ENCODE data around the gene ZNF467. TPM values are rescaled to one million over a fixed set of nuclear protein-coding genes. Genes with fewer than 3 reads are reported as not detected.

ZNF467 gene
- total RNA-seq, 2 donors from 2014 or later = 7.9 to 10.4 TPM

- no peak for ATAC-seq
- no peak for DNase-seq
- intact Hi-C loops (cut with DNase I) = no loop called here
These were observed 38.7 kb downstream of the ZNF467 start for GRCh38 chr7:149734791-149735075.

GRCh38 chr7:149733924-149734790 lies 39.2 kb downstream of the ZNF467 start:
- ATAC-seq = no peak

GRCh38 chr7:149733131-149733923 lies 40.1 kb downstream of the ZNF467 start:
- intact Hi-C loops (cut with DNase I) = no loop called here
- DNase-seq (no peak), ATAC-seq (no peak)

More at GRCh38 chr7:149733924-149734790, 39.2 kb downstream of the ZNF467 start:
- intact Hi-C loops (cut with DNase I) = no loop called here
- DNase-seq = no peak

GRCh38 chr7:149732611-149733010 lies 40.8 kb downstream of the ZNF467 start:
- ATAC-seq = no peak
- intact Hi-C loops (cut with DNase I) = no loop called here
- DNase-seq = no peak

GRCh38 chr7:149732111-149732561 lies 41.3 kb downstream of the ZNF467 start:
- DNase-seq (no peak), ATAC-seq (no peak)
- intact Hi-C loops (cut with DNase I) = no loop called here

- ATAC-seq (no peak), DNase-seq (no peak)
- intact Hi-C loops (cut with DNase I) = no loop called here
These were observed 42.0 kb downstream of the ZNF467 start for GRCh38 chr7:149731207-149731955.

GRCh38 chr7:149729983-149730801 lies 43.2 kb downstream of the ZNF467 start:
- ATAC-seq (peak; percentile 44 to 93), DNase-seq (peak; percentile 72)
- intact Hi-C loops (cut with DNase I) = no loop called here

GRCh38 chr7:149729586-149729982 lies 43.8 kb downstream of the ZNF467 start:
- ATAC-seq (no peak), DNase-seq (no peak)
- intact Hi-C loops (cut with DNase I) = no loop called here

- DNase-seq = no peak
- ATAC-seq = no peak
- intact Hi-C loops (cut with DNase I) = no loop called here
These were observed 44.7 kb downstream of the ZNF467 start for GRCh38 chr7:149728491-149729375.

- intact Hi-C loops (cut with DNase I) = no loop called here
- DNase-seq = no peak
- no peak for ATAC-seq
These were observed 45.4 kb downstream of the ZNF467 start for GRCh38 chr7:149727899-149728476.

GRCh38 chr7:149727053-149727898 lies 46.1 kb downstream of the ZNF467 start:
- DNase-seq = no peak
- intact Hi-C loops (cut with DNase I) = no loop called here
- ATAC-seq = no peak

- DNase-seq (no peak), ATAC-seq (no peak)
These were observed 47.5 kb downstream of the ZNF467 start for GRCh38 chr7:149725916-149726315.

GRCh38 chr7:149725426-149725821 lies 48.0 kb downstream of the ZNF467 start:
- no peak for ATAC-seq
- intact Hi-C loops (cut with DNase I) = no loop called here
- no peak for DNase-seq

More at GRCh38 chr7:149725916-149726315, 47.5 kb downstream of the ZNF467 start:
- intact Hi-C loops (cut with DNase I) = no loop called here

- ATAC-seq (no peak), DNase-seq (no peak)
- intact Hi-C loops (cut with DNase I) = no loop called here
These were observed 48.5 kb downstream of the ZNF467 start for GRCh38 chr7:149724661-149725425.

- ATAC-seq (no peak), DNase-seq (no peak)
- intact Hi-C loops (cut with DNase I) = no loop called here
These were observed 49.4 kb downstream of the ZNF467 start for GRCh38 chr7:149723795-149724495.
